GM12878 (cell line): Measurements from ENCODE around the gene SMIM27. TPM values are rescaled to one million over a fixed set of nuclear protein-coding genes. Genes with fewer than 3 reads are reported as not detected.

ENCODE experiments used
- ATAC-seq: fragments of 200-7000 bp; cut with Tn5 transposase; 3 replicates; pipeline ENCODE4 v1.9.1; 2020; ENCODE audit warnings: mild to moderate bottlenecking, moderate library complexity
- BruUV-seq: library from RNA; stranded (reverse); fragments of 400-500 nt; replicated peaks from 2 replicates; lab custom pipeline; 2021; lab: Mats Ljungman, UMichigan
- CTCF ChIA-PET: fragments of 300-600 bp; sonication (Branson Sonifier 250); formaldehyde crosslinking; extraction: SDS; loops from one replicate; lab custom pipeline; 2021; ENCODE audit warnings: inconsistent platforms; lab: Yijun Ruan, JAX
- POLR2A ChIA-PET: fragments of 350-600 bp; formaldehyde crosslinking; extraction: SDS; loops from one replicate; lab custom pipeline; 2021; ENCODE audit warnings: inconsistent platforms; lab: Charles Lee
- RAD21 ChIA-PET: fragments of 300-600 bp; sonication (Branson Sonifier 250); formaldehyde crosslinking; loops from one replicate; lab custom pipeline; 2023; ENCODE audit warnings: antibody characterized with exemption; ENCODE audit not compliant: unreplicated experiment; lab: Charles Lee
- SMC1A ChIA-PET: fragments of 300-600 bp; sonication (Branson Sonifier 250); formaldehyde crosslinking; loops from one replicate; lab custom pipeline; 2023; ENCODE audit not compliant: unreplicated experiment, uncharacterized antibody; lab: Charles Lee
- DNase-seq: peaks from one replicate; pipeline ENCODE4 v3.0.0-alpha.2; 2011; ENCODE audit warnings: low read depth, low spot score
- FAIRE-seq: peaks from 3 replicates; lab custom pipeline; 2011; peaks lifted over from hg19 to GRCh38; lab: Jason Lieb, UNC
- H2AFZ ChIP-seq: 2 replicates; pipeline ENCODE4 v1.6.0; 2011; ENCODE audit warnings: low read depth, low read length, control low read depth; ENCODE audit not compliant: control insufficient read depth
- H3K27ac ChIP-seq: 2 replicates; pipeline ENCODE4 v1.5.1; 2011; ENCODE audit warnings: control low read depth; ENCODE audit not compliant: control insufficient read depth, insufficient read depth
- H3K27me3 ChIP-seq, 2 experiments: replicated peaks in 1 of 2; 2 replicates each; pipeline versions ENCODE4 v1.6.0 to v1.6.1; 2011; ENCODE audit warnings: low read length in 1 of 2; ENCODE audit not compliant: control insufficient read depth in 2 of 2, insufficient read depth in 2 of 2
- H3K36me3 ChIP-seq, 2 experiments: 2 replicates each; pipeline ENCODE4 v1.5.1; 2011; ENCODE audit warnings: low read length in 1 of 2; ENCODE audit not compliant: control insufficient read depth in 2 of 2, insufficient read depth in 2 of 2
- H3K4me1 ChIP-seq: 2 replicates; pipeline ENCODE4 v1.6.1; 2011; ENCODE audit warnings: mild to moderate bottlenecking, low read length, moderate library complexity, mixed read lengths; ENCODE audit not compliant: control insufficient read depth, insufficient read depth
- H3K4me2 ChIP-seq: 2 replicates; pipeline ENCODE4 v1.6.0; 2011; ENCODE audit warnings: control low read depth; ENCODE audit not compliant: control insufficient read depth, insufficient read depth
- H3K4me3 ChIP-seq: fragments of 200-600 bp; sonication (generic); 2 replicates; pipeline ENCODE4 v1.5.1; 2016
- H3K79me2 ChIP-seq: 2 replicates; pipeline ENCODE4 v1.6.0; 2011; ENCODE audit warnings: low read length; ENCODE audit not compliant: control insufficient read depth, insufficient read depth
- H3K9ac ChIP-seq: 2 replicates; pipeline ENCODE4 v1.8.0; 2011; ENCODE audit warnings: low read length, control low read depth, mixed read lengths; ENCODE audit not compliant: control insufficient read depth, insufficient read depth
- H3K9me3 ChIP-seq: replicated peaks from 3 replicates; pipeline ENCODE4 v1.5.1; 2011; ENCODE audit warnings: mild to moderate bottlenecking, low read length; ENCODE audit not compliant: control insufficient read depth, insufficient read depth
- H4K20me1 ChIP-seq: 2 replicates; pipeline ENCODE4 v1.6.0; 2011; ENCODE audit not compliant: control insufficient read depth, insufficient read depth
- EP300 ChIP-seq, 2 experiments: fragments of 150-350 bp in 1 of 2; IDR thresholded peaks; 2 replicates each; pipeline ENCODE4 v1.6.1; 2011 to 2012; ENCODE audit warnings: low read depth in 2 of 2, low read length in 2 of 2, borderline replicate concordance in 1 of 2, improper control_type of control experiment in 1 of 2, inconsistent platforms in 1 of 2; ENCODE audit not compliant: control insufficient read depth in 1 of 2
- NR2C2 ChIP-seq: IDR thresholded peaks from 2 replicates; pipeline ENCODE4 v1.6.1; 2011; ENCODE audit warnings: borderline replicate concordance, low read depth; ENCODE audit not compliant: control insufficient read depth, insufficient read length
- YY1 ChIP-seq: IDR thresholded peaks from 2 replicates; pipeline ENCODE4 v1.6.1; 2011; ENCODE audit warnings: low read depth, mild to moderate bottlenecking, low read length
- ZNF207 ChIP-seq: fragments of 450-650 bp; IDR thresholded peaks from 2 replicates; pipeline ENCODE4 v1.6.1; 2014; ENCODE audit warnings: antibody characterized with exemption, mild to moderate bottlenecking, borderline replicate concordance
- ZNF274 ChIP-seq: IDR thresholded peaks from one replicate; pipeline ENCODE4 v1.8.0; 2011; ENCODE audit not compliant: insufficient read length, insufficient read depth
- ZNF622 ChIP-seq: fragments of 450-650 bp; IDR thresholded peaks from 2 replicates; pipeline ENCODE4 v1.6.1; 2017; ENCODE audit warnings: mild to moderate bottlenecking, inconsistent platforms
- WGBS: methylation state at CpG from one replicate; pipeline ENCODE4 v1.1.6; 2016; ENCODE audit warnings: low lambda C conversion rate; ENCODE audit not compliant: insufficient replicate concordance, insufficient coverage; ENCODE audit errors: missing lambda C conversion rate; 5-methylcytosine and 5-hydroxymethylcytosine counted together
- in situ Hi-C: fragments of 300-500 bp; cut with MboI; formaldehyde crosslinking; loops from 9 replicates; pipeline ENCODE4 v1.14.3; 2018; ENCODE audit warnings: mixed read lengths
- intact Hi-C: fragments of 100-400 bp; cut with micrococcal nuclease; formaldehyde crosslinking; loops from one replicate; pipeline ENCODE4 v1.14.2; 2022; ENCODE audit not compliant: unreplicated experiment
- polyA plus RNA-seq, 11 experiments: library from polyadenylated mRNA; depleted of rRNA in 4 of 11; unstranded in 6 of 11; stranded (reverse) in 5 of 11; fragments of >200 nt; fragmentation: Nextera tagmentation in 4 of 11; fragmentation: Illumina TruSeq in 1 of 11; extraction: Ambion mirVana in 4 of 11; extraction: Trizol in 1 of 11; gene quantifications; 1 replicate in 1 of 11; 2 replicates in 10 of 11; pipeline versions ENCODE4 v1.2.1 to v1.2.3, GENCODE V29; 2011 to 2016; ENCODE audit warnings: inconsistent platforms in 2 of 11, missing spikeins in 2 of 11, low read depth in 1 of 11
- total RNA-seq, 4 experiments: library from RNA; depleted of rRNA in 3 of 4; stranded (reverse); fragments of >200 nt in 3 of 4; fragmentation: Illumina TruSeq in 1 of 4; extraction: Trizol in 1 of 4; gene quantifications; 2 replicates each; pipeline versions ENCODE4 v1.2.1 to v1.2.3, GENCODE V29; 2013 to 2021
- TF ChIP-seq, protein P1 (sequence below): fragments of 450-650 bp; IDR thresholded peaks from 2 replicates; pipeline ENCODE4 v1.6.1; 2018; ENCODE audit warnings: mild to moderate bottlenecking, low read depth, moderate library complexity; ENCODE audit not compliant: partially characterized antibody

The SMIM27 gene
- total and polyA plus RNA-seq, 10 of the 15 experiments (the other 5 are each of a cell fraction or from before 2014, with no cell fraction given), result 12.2 to 47.3 (median 26.5) TPM

DNA sequence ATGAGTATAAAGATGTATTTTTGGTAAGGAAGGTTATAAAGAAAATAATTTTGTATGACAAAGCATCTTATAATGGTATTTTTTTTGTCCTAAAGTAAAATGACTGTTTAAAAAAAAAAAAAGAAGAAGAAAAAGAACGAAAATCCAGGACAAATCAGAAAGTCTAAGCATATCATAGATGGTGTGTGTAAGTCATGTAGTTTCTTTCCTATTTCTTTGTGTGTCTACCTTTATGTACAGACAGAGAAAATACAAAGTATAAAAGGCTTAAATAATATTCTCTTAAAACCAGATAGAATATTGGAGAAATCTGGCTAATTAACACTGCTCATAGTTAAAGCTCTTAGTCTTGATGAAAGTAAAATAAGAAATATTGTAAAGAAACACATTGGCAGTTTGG lies 33.9 kb upstream of the SMIM27 start:
- Histone ChIP-seq H3K9ac (no peak overlapping the region), H4K20me1 (no peaks in the 10 kb centered on the region), H3K36me3 (no peaks in the 10 kb centered on the region), H3K4me3 (no peak overlapping the region), H3K4me2 (no peak overlapping the region), H2AFZ (no peak overlapping the region), H3K27me3 (no peaks in the 10 kb centered on the region), H3K4me1 (no peaks in the 10 kb centered on the region), H3K9me3 (peaks cover 4% of the 10 kb centered on the region; the same call in 2 of the 3 replicates), H3K27ac (no peak overlapping the region), H3K79me2 (no peaks in the 10 kb centered on the region; the same call in 1 of the 2 replicates)
- ChIA-PET CTCF (no interaction called here), RAD21 (no interaction called here), SMC1A (no interaction called here), POLR2A (interaction anchor here (1.5 kb wide), 1 partner anchor 8 kb away, joined by 3 read pairs; the partner anchor contains the start of gene RIGI)
- DNase-seq (no peak), ATAC-seq (no peak), FAIRE-seq (no peak)
- WGBS, result 100% methylated on average over 1 of the region's 1 CpG
- TF ChIP-seq NR2C2 (no peak), EP300 (IDR thresholded peaks at IDR 0.05; ENCODE audit: borderline replicate concordance in 1 of 2, control insufficient read depth in 1 of 2, low read depth in 2 of 2, low read length in 2 of 2) (no peak), ZNF207 (no peak), YY1 (no peak), ZNF274 (no peak), ZNF622 (no peak)
- TF ChIP-seq, protein P1, sequence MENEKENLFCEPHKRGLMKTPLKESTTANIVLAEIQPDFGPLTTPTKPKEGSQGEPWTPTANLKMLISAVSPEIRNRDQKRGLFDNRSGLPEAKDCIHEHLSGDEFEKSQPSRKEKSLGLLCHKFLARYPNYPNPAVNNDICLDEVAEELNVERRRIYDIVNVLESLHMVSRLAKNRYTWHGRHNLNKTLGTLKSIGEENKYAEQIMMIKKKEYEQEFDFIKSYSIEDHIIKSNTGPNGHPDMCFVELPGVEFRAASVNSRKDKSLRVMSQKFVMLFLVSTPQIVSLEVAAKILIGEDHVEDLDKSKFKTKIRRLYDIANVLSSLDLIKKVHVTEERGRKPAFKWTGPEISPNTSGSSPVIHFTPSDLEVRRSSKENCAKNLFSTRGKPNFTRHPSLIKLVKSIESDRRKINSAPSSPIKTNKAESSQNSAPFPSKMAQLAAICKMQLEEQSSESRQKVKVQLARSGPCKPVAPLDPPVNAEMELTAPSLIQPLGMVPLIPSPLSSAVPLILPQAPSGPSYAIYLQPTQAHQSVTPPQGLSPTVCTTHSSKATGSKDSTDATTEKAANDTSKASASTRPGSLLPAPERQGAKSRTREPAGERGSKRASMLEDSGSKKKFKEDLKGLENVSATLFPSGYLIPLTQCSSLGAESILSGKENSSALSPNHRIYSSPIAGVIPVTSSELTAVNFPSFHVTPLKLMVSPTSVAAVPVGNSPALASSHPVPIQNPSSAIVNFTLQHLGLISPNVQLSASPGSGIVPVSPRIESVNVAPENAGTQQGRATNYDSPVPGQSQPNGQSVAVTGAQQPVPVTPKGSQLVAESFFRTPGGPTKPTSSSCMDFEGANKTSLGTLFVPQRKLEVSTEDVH, result no peak
- in situ Hi-C loops (no loop called here), intact Hi-C loops (no loop called here)
- BruUV-seq, result no TSS peak
